GM21390 (cell line): ENCODE measurements around the gene ABCA5.
A peak's percentile ranks its signal among the peaks of the same experiment; 100 is the strongest.

Experiments used
- ATAC-seq: cut with Tn5 transposase; IDR thresholded peaks from one replicate; pipeline ENCODE4 v1.9.1; 2021; ENCODE audit not compliant: unreplicated experiment

The ABCA5 gene

DNA sequence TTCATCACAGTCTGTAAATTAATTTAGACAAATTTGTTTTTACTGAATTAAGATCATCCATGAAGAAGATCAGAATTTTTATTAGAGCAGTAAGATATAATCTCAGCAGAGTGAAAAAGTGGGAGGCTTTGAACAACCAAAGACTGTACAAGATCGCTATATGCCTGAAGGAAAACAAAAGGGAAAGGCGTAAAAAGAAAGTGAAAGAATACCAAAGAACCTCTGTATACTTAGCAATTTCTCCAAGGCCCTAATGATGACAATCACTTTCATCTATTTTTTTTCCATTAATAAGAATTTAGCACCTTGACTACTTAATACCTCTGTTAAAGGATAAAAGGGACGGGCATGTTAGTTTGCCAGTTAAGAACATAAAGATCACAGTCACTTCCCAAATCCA is 59.7 kb downstream of the ABCA5 start:
- no peak for ATAC-seq

DNA sequence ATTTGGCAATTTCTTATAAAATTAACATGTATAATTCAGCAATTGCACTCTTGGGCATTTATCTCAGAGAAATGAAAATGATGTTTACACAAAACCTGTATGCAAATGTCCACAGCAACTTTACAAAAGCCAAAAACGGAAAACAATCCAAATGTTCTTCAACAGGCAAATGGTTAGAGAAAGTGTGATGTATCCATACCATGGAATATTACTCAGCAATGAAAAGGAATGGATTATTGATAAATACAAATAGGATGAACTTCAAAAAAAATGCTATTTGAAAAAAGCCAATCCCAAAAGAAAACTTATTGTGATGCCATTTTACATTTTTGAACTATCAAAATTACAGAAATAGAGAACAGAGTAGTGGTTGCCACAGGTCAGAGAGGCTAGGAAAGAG is 61.1 kb downstream of the ABCA5 start:
- ATAC-seq = no peak

DNA sequence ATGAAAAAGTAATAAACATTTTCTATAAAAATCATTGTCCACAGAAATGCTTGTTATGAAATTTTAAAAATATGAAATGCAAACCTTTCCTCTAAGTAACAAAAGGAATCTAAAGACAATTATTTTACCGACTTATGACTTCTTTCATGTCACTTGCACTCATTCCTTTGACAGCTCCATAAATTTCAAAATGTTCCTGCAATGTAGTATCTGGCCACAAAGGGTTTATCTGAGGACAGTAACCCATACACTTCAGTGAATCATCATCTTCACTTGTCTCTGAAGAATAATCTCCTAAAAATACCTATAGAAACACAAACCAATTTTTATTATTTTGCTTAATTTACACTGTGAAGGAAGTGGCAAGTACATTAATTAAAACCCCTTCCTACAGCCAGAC is 72.7 kb downstream of the ABCA5 start:
- ATAC-seq = no peak

DNA sequence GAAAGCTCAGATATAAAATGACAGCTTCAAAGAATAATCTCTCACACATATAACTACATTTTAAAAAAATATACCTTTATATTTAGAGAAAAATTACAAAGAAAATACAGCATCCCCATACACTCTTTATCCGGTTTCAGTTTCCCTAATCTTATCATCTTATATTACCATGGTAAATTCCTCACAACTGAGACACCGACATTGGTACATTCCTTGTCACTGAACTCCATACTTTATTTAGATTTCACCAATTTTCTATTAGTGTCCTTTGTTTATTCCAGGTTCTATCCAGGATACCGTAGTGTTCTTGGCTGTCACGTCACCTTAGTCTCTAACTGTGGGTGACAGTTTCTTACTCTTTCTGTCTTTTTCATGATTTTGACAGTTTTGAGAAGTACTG is 76.3 kb downstream of the ABCA5 start:
- ATAC-seq = no peak

DNA sequence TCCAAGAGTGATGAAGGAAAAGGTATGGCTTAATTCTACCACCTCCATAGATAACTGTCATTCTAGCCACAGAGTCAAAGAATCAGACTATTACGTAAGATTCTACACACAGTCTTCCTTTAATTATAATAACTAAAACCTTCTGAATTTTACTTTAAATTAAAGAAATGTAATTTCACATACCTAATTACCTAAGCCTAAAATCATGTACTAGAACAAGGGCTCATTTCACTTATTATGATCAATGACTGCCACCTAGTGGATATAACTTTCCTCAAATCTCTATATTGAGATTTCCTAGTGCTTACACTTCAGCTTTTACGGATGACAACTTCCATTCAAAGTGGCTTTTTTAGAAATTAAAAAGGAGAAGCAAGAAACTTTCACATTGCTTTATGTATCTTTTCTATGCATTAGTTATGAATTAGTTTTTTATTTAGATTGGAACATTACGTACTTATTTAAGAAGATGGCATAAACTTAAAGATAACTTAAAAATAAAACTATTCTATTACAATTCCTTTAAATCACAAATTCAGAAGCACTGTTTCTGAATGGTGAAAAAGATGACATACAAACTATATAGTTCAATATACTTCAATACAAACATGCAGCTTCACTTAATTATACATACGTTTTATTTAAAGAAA is 80.1 kb downstream of the ABCA5 start:
- peak; percentile 62 for ATAC-seq

DNA sequence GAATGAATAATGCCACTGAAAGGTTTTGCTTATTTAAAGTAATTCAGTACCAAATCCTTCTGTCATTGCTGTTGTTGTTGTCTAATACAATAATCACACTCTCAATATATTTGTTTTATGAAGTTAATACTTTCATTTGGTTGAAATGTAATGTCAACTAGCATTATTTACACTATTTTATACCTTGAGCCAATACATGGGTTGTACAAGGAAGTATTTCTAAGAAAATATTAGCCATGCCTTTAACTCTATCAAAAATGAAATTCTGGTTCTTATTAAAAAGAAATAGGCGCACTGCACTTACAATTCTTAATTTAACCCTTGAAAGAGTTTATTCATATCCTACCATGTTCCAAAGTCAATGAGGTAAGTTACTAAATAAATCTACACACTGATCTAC is 80.7 kb downstream of the ABCA5 start:
- ATAC-seq = no peak

DNA sequence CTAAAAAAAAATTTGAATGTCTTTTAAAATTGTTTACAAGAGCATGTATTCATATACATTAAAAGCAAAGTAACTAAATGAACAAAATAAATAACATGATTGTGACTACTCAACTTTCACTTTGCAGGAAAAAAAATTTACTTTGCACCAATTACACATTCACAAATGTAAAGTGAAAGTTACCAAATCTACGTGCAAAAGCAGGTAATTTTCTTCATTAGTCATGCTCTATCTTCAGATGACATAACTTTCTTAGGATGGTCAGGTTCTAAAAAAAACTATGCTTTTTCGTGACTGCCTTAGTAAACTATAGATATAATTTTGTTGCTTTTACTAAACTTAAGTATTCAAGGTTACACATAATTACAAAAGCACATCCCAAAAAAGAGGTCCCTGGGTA is 81.3 kb downstream of the ABCA5 start:
- ATAC-seq = no peak

DNA sequence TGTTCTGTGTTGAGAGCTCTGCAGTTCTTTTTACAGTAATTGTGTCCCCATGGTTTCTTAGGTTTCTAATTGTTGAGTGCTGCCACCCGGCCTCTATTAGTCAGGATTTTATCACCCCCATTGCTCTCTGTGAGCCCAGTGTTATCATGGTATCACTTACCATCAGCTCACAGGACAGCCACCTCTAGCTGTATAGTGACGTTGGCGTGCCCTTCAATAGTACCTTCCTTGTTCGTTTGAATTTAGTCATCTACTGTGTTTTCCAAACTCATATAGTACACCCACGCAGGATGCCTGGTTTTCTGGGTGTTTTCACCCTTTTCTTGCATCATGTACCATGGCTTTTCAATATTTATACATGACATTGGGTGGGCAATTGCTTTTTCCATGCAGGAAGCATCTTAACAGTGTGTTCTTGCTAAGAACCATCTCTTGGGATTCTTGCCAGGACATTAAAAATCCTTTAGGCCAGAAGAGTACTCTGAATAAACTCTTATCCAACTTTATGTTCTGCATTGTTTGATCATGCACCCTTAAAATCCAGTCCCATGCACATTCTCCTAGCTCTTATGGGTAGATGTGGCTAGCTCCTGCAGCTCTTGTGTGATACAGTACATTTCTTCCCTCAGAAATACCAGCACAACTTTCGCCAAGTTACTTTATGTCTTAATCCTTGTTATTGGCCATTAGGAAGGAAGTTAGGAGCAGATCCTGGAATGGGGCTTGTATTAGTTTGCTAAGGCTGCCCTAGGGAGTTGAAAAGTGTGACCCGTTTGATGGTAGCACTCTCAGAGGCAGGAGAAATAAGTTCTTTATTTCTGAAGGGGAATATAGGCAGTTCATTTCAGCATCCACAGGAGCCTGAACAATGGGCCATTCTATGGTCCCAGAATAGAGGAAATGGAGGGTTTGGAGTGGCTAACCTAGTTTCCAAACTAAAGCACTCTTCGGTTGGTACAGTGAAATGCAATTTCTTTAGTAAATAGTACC is 87.0 kb downstream of the ABCA5 start:
- no peak for ATAC-seq

DNA sequence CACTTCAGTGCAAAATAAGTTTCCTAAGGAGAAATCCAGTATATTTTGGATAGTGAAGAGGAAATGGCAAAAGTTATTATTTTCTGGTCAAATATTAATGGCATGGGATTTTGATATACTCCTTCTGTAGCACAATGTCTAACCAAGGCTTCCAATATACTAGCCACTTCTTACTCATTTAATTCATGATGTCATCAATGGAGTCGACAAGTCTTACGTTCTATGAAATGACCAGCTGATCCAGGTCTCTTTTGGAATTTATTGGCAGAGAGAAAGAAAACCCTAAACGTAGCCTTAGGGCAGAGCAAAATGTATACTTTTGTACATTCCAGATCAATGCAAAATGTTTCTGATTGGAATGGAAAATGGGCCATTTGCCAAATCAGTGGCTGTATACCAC is 90.0 kb downstream of the ABCA5 start:
- ATAC-seq = no peak

DNA sequence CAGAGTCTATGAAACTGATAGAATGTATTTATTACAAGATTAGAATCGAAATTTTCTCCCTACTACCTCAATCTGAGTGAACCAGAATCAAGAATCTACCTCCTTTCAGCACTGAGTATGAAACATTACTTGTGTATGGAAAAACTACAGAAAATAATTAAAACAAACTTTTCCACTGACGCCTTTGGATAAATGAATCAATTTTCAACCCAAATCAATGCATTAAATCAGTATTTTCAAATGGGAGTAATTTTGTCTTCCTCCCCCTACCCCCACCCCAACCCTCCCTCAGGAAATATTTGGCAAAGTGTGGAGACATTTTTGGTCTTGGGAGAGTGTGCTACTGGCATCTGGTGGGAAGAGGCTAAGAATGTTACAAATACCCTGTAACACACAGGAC is 90.5 kb downstream of the ABCA5 start:
- ATAC-seq = no peak

DNA sequence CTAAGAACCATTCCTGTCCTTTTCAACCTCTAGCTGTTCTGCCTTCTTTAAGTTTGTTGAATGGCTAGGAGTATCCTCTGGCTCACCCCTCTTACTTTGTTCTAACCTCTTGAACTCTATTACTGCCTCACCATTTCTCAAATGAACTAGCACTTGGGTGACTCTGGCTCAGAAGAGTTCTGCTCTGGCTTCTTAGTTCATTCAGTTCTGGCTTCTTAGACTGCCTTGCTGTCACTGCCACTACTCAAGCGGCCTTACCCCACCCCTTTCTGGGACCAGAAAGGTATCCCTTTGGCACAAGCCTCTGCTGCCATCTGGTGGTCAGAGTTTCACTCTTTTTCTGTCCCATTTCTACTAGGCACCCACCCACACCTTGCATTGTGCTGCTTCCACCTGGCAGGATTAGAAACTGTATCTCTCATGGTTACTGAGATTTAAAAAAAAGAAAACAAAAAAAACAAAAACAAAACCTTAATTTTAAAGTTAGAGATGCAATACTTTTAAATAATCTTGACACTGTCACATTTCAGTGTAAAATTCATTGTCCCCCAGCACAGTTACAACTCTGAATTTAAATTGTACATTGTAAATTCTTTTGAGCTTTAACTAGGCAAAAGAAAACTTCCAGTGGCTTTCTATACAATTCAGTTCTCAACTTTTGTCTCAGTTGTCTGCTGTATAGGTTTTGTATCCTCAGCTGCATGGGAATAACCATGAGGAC is 91.4 kb downstream of the ABCA5 start:
- ATAC-seq = peak; percentile 83

DNA sequence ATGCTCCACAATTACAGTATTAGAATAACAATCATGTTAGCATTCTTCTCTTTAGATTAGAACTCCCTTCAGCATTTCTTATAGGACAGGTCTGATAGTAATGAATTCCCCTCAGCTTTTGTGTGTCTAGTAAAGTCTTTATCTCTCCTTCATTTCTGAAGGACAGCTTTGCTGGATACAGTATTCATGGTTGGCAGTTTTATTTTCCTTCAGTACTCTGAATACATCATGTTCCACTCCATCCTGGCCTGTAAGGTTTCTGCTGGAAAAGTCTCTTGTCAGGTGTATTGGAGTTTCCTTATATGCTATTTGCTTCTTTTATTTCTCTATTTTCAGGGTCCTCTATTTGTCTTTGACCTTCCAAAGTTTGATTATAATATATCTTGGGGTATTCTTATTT is 94.3 kb downstream of the ABCA5 start:
- no peak for ATAC-seq

DNA sequence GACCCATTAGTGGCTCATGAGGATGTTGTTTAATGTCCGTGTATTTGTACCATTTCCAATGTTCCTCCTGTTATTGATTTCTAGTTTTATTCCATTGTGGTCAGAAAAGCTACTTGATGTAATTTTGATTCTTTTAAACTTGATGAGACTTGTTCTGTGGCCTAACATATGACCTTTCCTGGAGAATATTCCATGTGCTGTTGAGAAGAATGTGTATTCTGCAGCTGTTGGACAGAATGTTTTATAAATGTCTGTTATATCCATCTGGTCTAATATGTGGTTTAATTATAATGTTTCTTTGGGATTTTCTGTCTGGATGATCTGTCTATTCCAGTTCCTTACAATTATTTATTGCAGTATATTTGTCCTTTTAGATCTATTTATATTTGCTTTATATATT is 95.4 kb downstream of the ABCA5 start:
- no peak for ATAC-seq

DNA sequence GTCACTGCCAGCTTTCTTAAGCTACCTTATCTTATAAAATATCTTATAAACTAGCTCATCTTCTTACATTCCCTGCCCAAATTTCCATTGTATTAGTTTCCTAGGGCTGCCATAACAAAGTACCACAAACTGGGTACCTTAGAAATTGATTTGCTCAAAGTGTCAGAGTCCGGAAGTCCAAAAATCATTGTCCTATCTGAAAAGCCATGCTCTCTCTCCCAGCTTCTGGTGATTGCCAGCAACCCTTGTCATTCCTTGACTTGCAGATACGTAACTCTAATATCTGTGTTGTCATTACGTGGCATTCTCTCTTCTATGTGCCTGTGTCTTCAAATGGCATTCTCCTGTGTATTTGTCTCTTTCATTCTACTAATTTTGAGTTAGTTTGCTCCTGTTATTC is 96.0 kb downstream of the ABCA5 start:
- no peak for ATAC-seq

DNA sequence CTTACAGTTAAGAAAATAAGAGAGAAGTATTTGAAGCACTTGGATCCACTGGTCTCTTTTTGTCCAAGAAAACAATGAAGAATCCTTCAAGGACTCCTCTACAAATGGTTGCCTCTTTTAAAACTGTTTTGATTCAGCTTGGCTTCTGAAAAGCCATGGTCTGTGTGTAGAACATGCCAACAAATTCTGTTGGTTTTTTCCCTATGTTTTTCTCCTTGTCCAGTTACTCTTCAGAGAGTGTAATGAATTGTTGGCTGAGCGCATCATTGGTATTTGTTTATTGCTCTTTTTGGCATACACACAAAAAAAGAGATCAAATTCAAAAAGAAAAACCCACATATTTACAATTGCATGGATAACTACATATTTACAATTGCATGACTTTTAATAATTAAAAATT is 98.4 kb downstream of the ABCA5 start, which contains the start of gene ABCA10:
Gene ABCA10 (minus strand): TSS at position 249 of the 400 bp plus-strand sequence. CDS start 3,466 bp downstream, outside the sequence.
- ATAC-seq = no peak

DNA sequence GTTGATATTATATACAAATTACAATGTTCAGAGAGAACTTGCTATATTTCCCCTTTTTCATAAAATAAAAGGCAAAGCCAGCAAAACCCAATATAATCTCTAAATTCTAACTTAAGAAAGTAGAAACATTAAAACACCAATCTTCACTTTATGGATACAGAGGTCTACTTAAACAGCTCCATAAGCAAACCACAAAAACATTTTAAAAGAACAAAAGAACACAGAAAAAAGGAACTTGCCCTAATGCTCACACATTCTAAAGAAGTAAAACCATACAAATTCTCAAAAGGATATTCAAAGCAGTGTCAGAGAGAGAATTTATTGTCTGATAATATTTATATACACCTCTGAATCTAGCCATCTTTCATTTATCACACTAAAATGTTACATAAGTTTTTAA is 98.9 kb downstream of the ABCA5 start:
- ATAC-seq = no peak

DNA sequence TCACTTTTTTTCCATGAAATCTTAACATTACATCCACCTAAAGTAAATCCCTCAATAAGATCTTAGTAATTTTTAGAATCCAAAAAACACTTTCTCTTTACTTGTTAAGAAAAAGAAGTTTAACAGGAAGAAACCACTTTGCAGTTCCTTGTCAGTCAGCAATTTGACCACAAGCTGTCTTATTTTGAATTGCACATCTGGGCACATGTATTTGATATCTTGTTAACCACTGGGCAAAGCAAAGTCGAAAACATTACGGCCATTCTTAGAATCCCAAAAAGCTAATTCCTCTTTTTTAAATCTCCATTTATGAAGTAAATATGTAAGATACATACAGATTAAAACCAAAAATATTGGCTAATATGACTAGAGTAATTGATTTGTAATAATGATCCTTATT is 99.4 kb downstream of the ABCA5 start:
- ATAC-seq = no peak

DNA sequence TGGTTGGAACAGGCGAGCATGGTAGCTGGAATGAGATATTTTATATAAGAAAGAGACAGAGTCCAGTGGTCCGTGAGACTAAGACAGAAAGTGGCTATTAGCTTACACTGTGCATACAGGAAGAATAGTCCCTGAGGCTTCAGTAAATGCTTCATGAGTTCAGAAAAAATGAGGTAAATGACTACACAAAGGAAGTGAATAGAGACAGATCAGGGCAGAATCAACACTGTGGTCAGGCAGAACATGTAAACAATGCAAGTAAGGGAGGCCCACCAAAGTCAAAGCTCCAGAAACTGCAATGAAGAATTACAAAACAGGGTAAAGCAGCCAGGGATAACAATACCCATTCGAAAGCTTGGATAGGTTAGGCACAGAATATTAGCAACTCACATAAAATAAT is 103.1 kb downstream of the ABCA5 start:
- ATAC-seq = peak; percentile 92

DNA sequence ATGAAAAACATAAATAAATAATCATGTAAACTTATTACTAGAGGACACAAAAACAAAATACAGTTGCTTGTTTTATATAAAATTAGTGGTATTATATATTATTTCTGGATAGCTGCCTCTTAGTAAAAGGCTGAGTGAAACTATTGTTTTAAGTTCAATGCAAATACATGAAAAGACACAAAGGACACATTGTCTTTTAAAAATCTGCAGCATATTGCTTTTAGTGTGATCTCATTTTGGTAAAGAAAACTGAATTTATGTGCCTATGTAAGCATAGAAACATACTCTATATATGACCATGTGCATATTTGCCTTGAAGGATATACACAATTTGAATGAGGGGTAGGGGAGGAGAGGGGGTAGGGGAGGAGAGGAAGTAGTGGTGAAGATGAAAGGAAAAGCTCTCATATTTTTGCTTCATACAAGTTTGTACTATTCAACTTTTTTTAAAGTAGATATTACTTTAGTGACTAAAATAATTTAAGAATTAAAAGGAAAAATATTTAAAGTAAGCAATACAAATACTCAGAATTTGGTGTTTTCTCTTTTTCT is 104.2 kb downstream of the ABCA5 start:
- no peak for ATAC-seq

DNA sequence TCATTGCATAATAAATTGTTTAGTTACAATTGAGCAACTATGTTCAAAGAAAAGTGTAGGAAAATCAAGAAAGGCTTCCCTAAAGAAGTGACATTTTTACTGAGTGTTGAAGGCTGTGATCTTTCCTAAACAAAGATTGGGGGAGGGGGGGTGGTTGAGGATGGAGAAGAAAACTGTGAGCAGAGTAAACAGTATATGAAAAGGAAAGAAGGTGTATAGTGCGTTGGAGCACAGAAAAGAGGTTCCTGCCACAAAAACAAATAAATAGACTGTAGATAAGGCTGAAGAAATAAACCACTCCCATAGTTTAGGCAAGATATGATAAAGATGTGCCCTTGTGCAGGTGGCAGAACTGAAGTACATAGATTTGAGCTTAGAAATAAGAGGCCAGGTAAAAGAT is 106.8 kb downstream of the ABCA5 start:
- ATAC-seq = no peak

DNA sequence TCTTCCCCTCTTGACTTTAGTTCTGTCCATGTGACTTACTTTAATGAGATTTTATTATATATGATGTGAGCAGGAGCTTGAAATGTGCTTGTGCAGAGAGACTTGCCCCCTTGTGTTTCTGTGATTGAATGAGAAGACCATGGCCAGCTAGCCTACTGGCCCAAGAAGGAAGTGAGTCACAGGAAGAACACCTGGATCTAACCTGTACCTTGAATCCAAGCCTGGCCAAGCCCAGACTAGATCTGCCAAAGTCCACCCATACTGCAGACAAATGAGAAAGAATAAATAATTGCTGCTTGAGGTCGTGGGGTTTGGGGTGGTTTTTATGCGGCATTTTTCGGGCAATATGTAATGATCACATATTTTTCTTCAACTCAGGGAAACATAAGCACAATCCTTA is 107.9 kb downstream of the ABCA5 start:
- no peak for ATAC-seq
